ENCODE results near the gene MRRF. TPM values are rescaled to one million over a fixed set of nuclear protein-coding genes. Genes with fewer than 3 reads are reported as not detected.

The MRRF gene
- total RNA-seq, 1 experiment from 2014 or later = 67.3 TPM

GRCh38 chr9:122226758-122227574 lies 37.7 kb upstream of the MRRF start:
- Histone ChIP-seq H2AFZ (ENCODE audit: low read length) (no peak overlapping the region), H3K4me3 (ENCODE audit: low read length) (no peak overlapping the region), H3K4me1 (ENCODE audit: low read length) (no peaks in the 10 kb centered on the region), H3K9me3 (ENCODE audit: low read length) (no peaks in the 10 kb centered on the region), H3K27ac (ENCODE audit: low read length) (no peak overlapping the region), H3K4me2 (ENCODE audit: low read depth, low read length, poor library complexity, severe bottlenecking) (no peak overlapping the region), H3K9me2 (replicated peaks; ENCODE audit: insufficient read depth, low read length) (no peaks in the 10 kb centered on the region), H3K27me3 (ENCODE audit: low read length) (no peaks in the 10 kb centered on the region), H3K9ac (ENCODE audit: low read length) (no peak overlapping the region), H4K20me1 (ENCODE audit: insufficient read depth, low read depth, low read length) (no peaks in the 10 kb centered on the region), H3K79me2 (ENCODE audit: low read length) (no peaks in the 10 kb centered on the region), H3K36me3 (ENCODE audit: insufficient read depth, low read length) (no peaks in the 10 kb centered on the region)
- no peak for DNase-seq

GRCh38 chr9:122227575-122227900 lies 37.1 kb upstream of the MRRF start:
- no peak for DNase-seq
- H3K4me1 ChIP-seq (ENCODE audit: low read length) = no peaks in the 10 kb centered on the region
- H3K4me2 ChIP-seq (ENCODE audit: low read depth, low read length, poor library complexity, severe bottlenecking) = no peak overlapping the region
- no peaks in the 10 kb centered on the region for H4K20me1 ChIP-seq (ENCODE audit: insufficient read depth, low read depth, low read length)
- no peaks in the 10 kb centered on the region for H3K36me3 ChIP-seq (ENCODE audit: insufficient read depth, low read length)
- H3K4me3 ChIP-seq (ENCODE audit: low read length) = no peak overlapping the region
- H3K9me3 ChIP-seq (ENCODE audit: low read length) = no peaks in the 10 kb centered on the region
- no peaks in the 10 kb centered on the region for H3K27me3 ChIP-seq (ENCODE audit: low read length)
- no peak overlapping the region for H2AFZ ChIP-seq (ENCODE audit: low read length)
- H3K9ac ChIP-seq (ENCODE audit: low read length) = no peak overlapping the region
- no peaks in the 10 kb centered on the region for H3K9me2 ChIP-seq (replicated peaks; ENCODE audit: insufficient read depth, low read length)
- H3K27ac ChIP-seq (ENCODE audit: low read length) = no peak overlapping the region
- no peaks in the 10 kb centered on the region for H3K79me2 ChIP-seq (ENCODE audit: low read length)

GRCh38 chr9:122228191-122228567 lies 36.5 kb upstream of the MRRF start:
- H3K4me2 ChIP-seq (ENCODE audit: low read depth, low read length, poor library complexity, severe bottlenecking) = no peak overlapping the region

GRCh38 chr9:122228568-122229484 lies 35.9 kb upstream of the MRRF start, which contains the start of gene LHX6:
Gene LHX6, minus strand, starts transcription at chr9:122228957. Its CDS starts 217 bp downstream, at chr9:122228740.
- no peaks in the 10 kb centered on the region for H3K27me3 ChIP-seq (ENCODE audit: low read length)
- H3K4me1 ChIP-seq (ENCODE audit: low read length) = no peaks in the 10 kb centered on the region
- H3K4me2 ChIP-seq (ENCODE audit: low read depth, low read length, poor library complexity, severe bottlenecking) = no peak within 1 kb of the TSS
- H3K27ac ChIP-seq (ENCODE audit: low read length) = no peak within 1 kb of the TSS
- no peaks in the 10 kb centered on the region for H4K20me1 ChIP-seq (ENCODE audit: insufficient read depth, low read depth, low read length)
- H3K36me3 ChIP-seq (ENCODE audit: insufficient read depth, low read length) = no peaks in the 10 kb centered on the region
- no peaks in the 10 kb centered on the region for H3K9me2 ChIP-seq (replicated peaks; ENCODE audit: insufficient read depth, low read length)
- H3K9ac ChIP-seq (ENCODE audit: low read length) = no peak within 1 kb of the TSS
- DNase-seq = no peak
- no peaks in the 10 kb centered on the region for H3K9me3 ChIP-seq (ENCODE audit: low read length)
- H2AFZ ChIP-seq (ENCODE audit: low read length) = no peak within 1 kb of the TSS
- H3K4me3 ChIP-seq (ENCODE audit: low read length) = no peak within 1 kb of the TSS
- H3K79me2 ChIP-seq (ENCODE audit: low read length) = no peaks in the 10 kb centered on the region

More at GRCh38 chr9:122228191-122228567, 36.5 kb upstream of the MRRF start:
- Histone ChIP-seq H3K4me3 (ENCODE audit: low read length) (no peak overlapping the region), H3K9me2 (replicated peaks; ENCODE audit: insufficient read depth, low read length) (no peaks in the 10 kb centered on the region), H4K20me1 (ENCODE audit: insufficient read depth, low read depth, low read length) (no peaks in the 10 kb centered on the region), H3K36me3 (ENCODE audit: insufficient read depth, low read length) (no peaks in the 10 kb centered on the region), H2AFZ (ENCODE audit: low read length) (no peak overlapping the region), H3K79me2 (ENCODE audit: low read length) (no peaks in the 10 kb centered on the region), H3K4me1 (ENCODE audit: low read length) (no peaks in the 10 kb centered on the region), H3K27me3 (ENCODE audit: low read length) (no peaks in the 10 kb centered on the region), H3K9ac (ENCODE audit: low read length) (no peak overlapping the region), H3K9me3 (ENCODE audit: low read length) (no peaks in the 10 kb centered on the region), H3K27ac (ENCODE audit: low read length) (no peak overlapping the region)
- no peak for DNase-seq

- H3K9me3 ChIP-seq (ENCODE audit: low read length) = no peaks in the 10 kb centered on the region
- H3K4me1 ChIP-seq (ENCODE audit: low read length) = no peaks in the 10 kb centered on the region
- DNase-seq = no peak
- H3K9ac ChIP-seq (ENCODE audit: low read length) = no peak overlapping the region
- H4K20me1 ChIP-seq (ENCODE audit: insufficient read depth, low read depth, low read length) = no peaks in the 10 kb centered on the region
- no peaks in the 10 kb centered on the region for H3K9me2 ChIP-seq (replicated peaks; ENCODE audit: insufficient read depth, low read length)
- no peaks in the 10 kb centered on the region for H3K27me3 ChIP-seq (ENCODE audit: low read length)
- H3K4me2 ChIP-seq (ENCODE audit: low read depth, low read length, poor library complexity, severe bottlenecking) = no peak overlapping the region
- H3K79me2 ChIP-seq (ENCODE audit: low read length) = no peaks in the 10 kb centered on the region
- H3K36me3 ChIP-seq (ENCODE audit: insufficient read depth, low read length) = no peaks in the 10 kb centered on the region
- no peak overlapping the region for H2AFZ ChIP-seq (ENCODE audit: low read length)
- no peak overlapping the region for H3K27ac ChIP-seq (ENCODE audit: low read length)
- no peak overlapping the region for H3K4me3 ChIP-seq (ENCODE audit: low read length)
Measured at GRCh38 chr9:122229485-122229837, 35.2 kb upstream of the MRRF start.

GRCh38 chr9:122232796-122233306 lies 31.8 kb upstream of the MRRF start:
- Histone ChIP-seq H3K27me3 (ENCODE audit: low read length) (no peaks in the 10 kb centered on the region), H3K36me3 (ENCODE audit: insufficient read depth, low read length) (no peaks in the 10 kb centered on the region), H3K4me3 (ENCODE audit: low read length) (no peak overlapping the region), H3K79me2 (ENCODE audit: low read length) (no peaks in the 10 kb centered on the region), H3K4me2 (ENCODE audit: low read depth, low read length, poor library complexity, severe bottlenecking) (no peak overlapping the region), H4K20me1 (ENCODE audit: insufficient read depth, low read depth, low read length) (peaks cover 4% of the 10 kb centered on the region; the same call in 1 of the 2 replicates), H3K9me3 (ENCODE audit: low read length) (no peaks in the 10 kb centered on the region), H3K9ac (ENCODE audit: low read length) (no peak overlapping the region), H2AFZ (ENCODE audit: low read length) (no peak overlapping the region), H3K27ac (ENCODE audit: low read length) (no peak overlapping the region), H3K4me1 (ENCODE audit: low read length) (no peaks in the 10 kb centered on the region), H3K9me2 (replicated peaks; ENCODE audit: insufficient read depth, low read length) (no peaks in the 10 kb centered on the region)
- DNase-seq = no peak

- no peaks in the 10 kb centered on the region for H3K4me1 ChIP-seq (ENCODE audit: low read length)
- no peak overlapping the region for H3K9ac ChIP-seq (ENCODE audit: low read length)
- DNase-seq = no peak
- H3K36me3 ChIP-seq (ENCODE audit: insufficient read depth, low read length) = no peaks in the 10 kb centered on the region
- no peaks in the 10 kb centered on the region for H3K27me3 ChIP-seq (ENCODE audit: low read length)
- H3K9me3 ChIP-seq (ENCODE audit: low read length) = no peaks in the 10 kb centered on the region
- H4K20me1 ChIP-seq (ENCODE audit: insufficient read depth, low read depth, low read length) = peaks cover 4% of the 10 kb centered on the region; the same call in 1 of the 2 replicates
- no peak overlapping the region for H2AFZ ChIP-seq (ENCODE audit: low read length)
- H3K9me2 ChIP-seq (replicated peaks; ENCODE audit: insufficient read depth, low read length) = no peaks in the 10 kb centered on the region
- no peak overlapping the region for H3K4me3 ChIP-seq (ENCODE audit: low read length)
- H3K79me2 ChIP-seq (ENCODE audit: low read length) = no peaks in the 10 kb centered on the region
- H3K4me2 ChIP-seq (ENCODE audit: low read depth, low read length, poor library complexity, severe bottlenecking) = no peak overlapping the region
- no peak overlapping the region for H3K27ac ChIP-seq (ENCODE audit: low read length)
Measured at GRCh38 chr9:122234022-122234748, 30.5 kb upstream of the MRRF start.
